Measurements from ENCODE around the gene CYTH2. TPM values are rescaled to one million over a fixed set of nuclear protein-coding genes. Genes with fewer than 3 reads are reported as not detected.

CYTH2 gene
- polyA plus RNA-seq, 6 donors from 2014 or later: 10.0 to 29.9 (median 20.3) TPM

DNA sequence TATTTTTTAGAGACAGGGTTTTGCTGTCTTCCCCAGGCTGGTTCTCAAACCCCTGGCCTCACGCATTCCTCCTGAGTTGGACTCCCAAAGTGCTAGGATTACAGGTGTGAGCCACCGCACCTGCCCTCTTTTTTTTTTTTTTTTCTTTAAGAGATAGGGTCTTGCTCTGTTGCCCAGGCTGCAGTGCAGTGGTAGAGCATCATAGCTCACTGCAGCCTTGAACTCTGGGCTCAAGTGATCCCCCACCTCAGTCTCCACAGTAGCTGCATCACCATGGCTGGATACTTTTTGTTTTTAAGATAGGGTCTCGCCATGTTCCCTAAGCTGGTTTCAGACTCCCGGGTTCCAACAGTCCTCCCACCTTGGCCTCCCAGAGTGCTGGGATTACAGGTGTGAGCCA, 12.3 kb upstream of the CYTH2 start:
- Mint-ChIP-seq H3K36me3 (peaks cover 5 to 9% of the 10 kb centered on the region in 2 donors), H3K27me3 (no peaks in the 10 kb centered on the region), H3K27ac (no peak overlapping the region), H3K4me3 (no peak overlapping the region), H3K4me1 (peaks cover 11 to 25% (median 16%) of the 10 kb centered on the region in 3 donors), H3K9me3 (no peaks in the 10 kb centered on the region)
- ATAC-seq (ENCODE audit: low read depth in 2 of 2) (no peak), DNase-seq (no peak)

DNA sequence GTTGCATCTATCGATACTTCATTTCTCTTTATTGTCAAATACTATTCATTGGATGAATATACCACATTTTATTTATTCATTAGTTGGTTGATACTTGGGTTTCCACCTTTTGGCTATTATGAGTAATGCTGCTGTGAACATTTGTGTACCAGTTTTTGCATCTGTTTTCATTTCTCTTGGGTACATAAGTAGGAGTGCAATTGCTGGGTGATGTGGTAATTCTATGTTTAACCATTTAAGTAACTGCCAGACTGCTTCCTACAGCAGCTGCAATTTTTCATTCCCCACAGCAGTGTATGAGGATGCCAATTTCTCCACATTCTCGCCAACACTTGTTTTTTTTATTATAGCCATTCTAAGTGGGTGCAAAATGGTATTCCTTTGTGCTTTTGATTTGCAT, 11.2 kb upstream of the CYTH2 start:
- ATAC-seq (ENCODE audit: low read depth in 2 of 2) (no peak), DNase-seq (no peak)
- Mint-ChIP-seq H3K9me3 (no peaks in the 10 kb centered on the region), H3K36me3 (peaks cover 5 to 9% of the 10 kb centered on the region in 2 donors), H3K4me1 (peaks cover 11 to 20% (median 16%) of the 10 kb centered on the region in 3 donors), H3K27me3 (no peaks in the 10 kb centered on the region), H3K27ac (no peak overlapping the region), H3K4me3 (no peak overlapping the region)

DNA sequence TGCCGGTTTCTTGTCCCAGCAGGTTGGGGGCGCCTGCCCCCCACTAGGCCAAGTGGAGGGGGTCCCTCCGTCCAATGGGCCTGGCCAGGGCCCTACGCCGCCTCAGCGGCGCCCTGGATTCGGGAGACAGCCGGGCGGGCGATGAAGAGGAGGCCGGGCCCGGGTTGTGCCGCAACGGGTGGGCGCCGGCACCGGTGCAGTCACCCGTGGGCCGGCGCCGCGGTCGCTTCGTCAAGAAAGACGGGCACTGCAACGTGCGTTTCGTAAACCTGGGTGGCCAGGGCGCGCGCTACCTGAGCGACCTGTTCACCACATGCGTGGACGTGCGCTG, 7.6 kb upstream of the CYTH2 start:
- no peak overlapping the region for H3K27ac Mint-ChIP-seq
- H3K27me3 Mint-ChIP-seq: no peaks in the 10 kb centered on the region
- no peaks in the 10 kb centered on the region for H3K9me3 Mint-ChIP-seq
- no peaks in the 10 kb centered on the region for H3K36me3 Mint-ChIP-seq
- DNase-seq: no peak
- no peak for ATAC-seq (ENCODE audit: low read depth in 2 of 2)
- peaks cover 4 to 5% (median 5%) of the 10 kb centered on the region in 3 donors for H3K4me1 Mint-ChIP-seq
- no peak overlapping the region for H3K4me3 Mint-ChIP-seq

GRCh38 chr19:48461982-48462655, 7.0 kb upstream of the CYTH2 start:
- Mint-ChIP-seq H3K4me1 (peaks cover 3 to 5% (median 5%) of the 10 kb centered on the region in 3 donors), H3K4me3 (no peak overlapping the region), H3K27ac (no peak overlapping the region), H3K36me3 (no peaks in the 10 kb centered on the region), H3K27me3 (no peaks in the 10 kb centered on the region), H3K9me3 (no peaks in the 10 kb centered on the region)
- DNase-seq (no peak), ATAC-seq (ENCODE audit: low read depth in 2 of 2) (no peak)

DNA sequence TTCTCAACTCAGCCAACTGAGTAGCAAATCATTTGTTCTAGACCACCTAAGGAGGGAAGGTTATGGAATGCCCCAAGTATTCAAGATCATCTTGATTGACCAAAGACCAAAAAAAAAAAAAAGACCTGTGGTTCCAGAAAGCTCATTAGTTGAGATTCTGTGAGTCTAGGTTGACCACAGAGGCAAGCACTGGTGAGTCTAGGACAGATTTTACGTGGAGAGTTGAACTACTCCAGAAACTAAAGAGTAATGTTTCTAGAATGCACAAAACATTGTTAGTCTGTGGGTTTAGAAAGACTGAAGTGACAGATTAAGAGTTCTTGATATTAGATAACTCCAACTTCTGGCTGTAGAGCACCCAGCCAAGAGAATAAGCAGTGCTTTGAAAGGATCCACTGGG, 4.0 kb upstream of the CYTH2 start:
- ATAC-seq (ENCODE audit: low read depth in 2 of 2) (no peak), DNase-seq (no peak)
- Mint-ChIP-seq H3K27me3 (no peaks in the 10 kb centered on the region), H3K36me3 (no peaks in the 10 kb centered on the region), H3K4me3 (no peak overlapping the region), H3K27ac (peak overlapping the region in 1 of 6 donors; percentile 39), H3K9me3 (no peaks in the 10 kb centered on the region), H3K4me1 (peaks cover 13 to 21% (median 19%) of the 10 kb centered on the region in 3 donors)

DNA sequence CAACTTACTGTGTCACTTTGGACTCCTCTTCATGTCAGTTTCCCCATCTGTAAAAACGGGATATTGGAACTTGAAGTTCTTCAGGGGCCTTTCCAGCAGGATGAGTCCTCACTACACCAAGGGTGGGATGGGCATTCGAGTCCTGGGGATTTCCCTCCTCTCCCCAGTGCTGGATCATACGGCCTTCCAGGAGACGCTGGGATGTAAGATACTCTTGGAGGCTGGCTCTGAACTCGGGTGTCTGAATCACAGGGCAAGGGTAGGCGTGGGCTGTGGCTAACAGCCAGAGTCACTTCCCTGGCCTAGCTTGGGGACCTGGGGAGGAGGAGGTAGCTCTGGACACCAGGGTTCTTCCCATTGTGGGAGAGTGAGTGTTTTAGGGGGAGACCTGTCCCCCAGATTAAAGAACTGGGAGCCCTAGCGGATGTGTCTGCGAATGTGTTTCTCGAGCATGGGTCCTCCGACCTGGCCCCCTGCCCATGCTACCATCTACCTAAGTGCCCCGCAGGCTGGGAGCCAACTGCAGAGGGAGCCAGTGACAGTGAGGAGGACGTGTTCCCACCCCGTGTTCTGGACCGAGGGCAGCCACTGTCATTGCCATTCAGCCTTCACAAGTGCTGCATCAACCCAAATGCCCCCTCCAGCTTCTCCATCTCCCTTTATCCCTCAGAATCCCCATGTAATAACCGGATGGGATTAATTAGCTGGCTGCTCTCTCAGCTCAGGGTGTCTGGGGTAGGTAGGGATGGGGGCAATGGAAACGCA, 2.4 kb upstream of the CYTH2 start:
- Mint-ChIP-seq H3K27ac (peak overlapping the region in 2 of 6 donors; percentile 18 to 23), H3K36me3 (peaks cover 0 to 8% of the 10 kb centered on the region in 2 donors)

DNA sequence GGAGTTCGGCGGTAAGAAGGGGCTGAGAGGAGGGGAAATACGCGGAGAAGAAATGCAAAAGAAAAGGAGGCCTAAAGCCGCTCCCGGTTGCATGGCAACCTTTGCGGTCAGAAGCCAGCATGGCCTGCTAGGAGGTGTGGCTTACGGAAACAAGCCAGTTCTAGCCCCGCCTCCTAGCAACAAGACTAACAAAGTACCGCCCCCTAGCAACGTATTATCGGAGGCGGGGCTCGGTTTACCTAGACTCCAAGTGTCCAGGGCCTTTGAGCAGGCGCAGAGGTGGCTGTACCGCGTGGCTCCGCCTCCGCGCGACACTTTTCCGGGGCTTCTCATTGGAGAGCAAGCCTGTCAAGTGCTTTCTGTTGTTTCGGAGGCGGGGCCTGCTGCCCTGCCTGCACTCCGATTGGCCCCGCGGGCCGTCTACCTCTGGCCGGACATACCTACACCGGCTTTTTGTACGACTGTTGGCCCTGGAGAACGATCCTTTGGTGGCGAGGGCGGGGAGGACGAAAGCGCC, 339 bp upstream of the CYTH2 start:
- peak overlapping the region; percentile 85 to 96 (median 94) for H3K4me3 Mint-ChIP-seq
- H3K9me3 Mint-ChIP-seq: no peaks in the 10 kb centered on the region
- DNase-seq: peak; percentile 100
- peak overlapping the region; percentile 56 to 98 (median 96) for H3K27ac Mint-ChIP-seq
- peak; percentile 86 to 89 for ATAC-seq (ENCODE audit: low read depth in 2 of 2)
- H3K36me3 Mint-ChIP-seq: peaks cover 0 to 8% of the 10 kb centered on the region in 2 donors
- no peaks in the 10 kb centered on the region for H3K27me3 Mint-ChIP-seq
- peaks cover 21 to 33% (median 32%) of the 10 kb centered on the region in 3 donors for H3K4me1 Mint-ChIP-seq

More for the DNA sequence above, 2.4 kb upstream of the CYTH2 start:
- ATAC-seq (ENCODE audit: low read depth in 2 of 2) (no peak), DNase-seq (no peak)
- Mint-ChIP-seq H3K27me3 (no peaks in the 10 kb centered on the region), H3K4me1 (peaks cover 17 to 33% (median 31%) of the 10 kb centered on the region in 3 donors), H3K9me3 (no peaks in the 10 kb centered on the region), H3K4me3 (peak overlapping the region in 5 of 8 donors; percentile 8 to 64 (median 29))

GRCh38 chr19:48469934-48470680, 938 bp downstream of the CYTH2 start:
- Mint-ChIP-seq H3K4me3 (peak overlapping the region; percentile 85 to 96 (median 94)), H3K36me3 (peaks cover 4 to 16% of the 10 kb centered on the region in 2 donors), H3K9me3 (no peaks in the 10 kb centered on the region), H3K27me3 (no peaks in the 10 kb centered on the region), H3K27ac (peak overlapping the region in 4 of 6 donors; percentile 77 to 86 (median 83)), H3K4me1 (peaks cover 18 to 33% (median 28%) of the 10 kb centered on the region in 3 donors)
- ATAC-seq (ENCODE audit: low read depth in 2 of 2) (no peak), DNase-seq (no peak)

GRCh38 chr19:48470856-48471255, 1.7 kb downstream of the CYTH2 start:
- Mint-ChIP-seq H3K27ac (peak overlapping the region in 3 of 6 donors; percentile 34 to 57 (median 38)), H3K36me3 (peaks cover 4 to 16% of the 10 kb centered on the region in 2 donors), H3K4me1 (peaks cover 18 to 35% (median 28%) of the 10 kb centered on the region in 3 donors), H3K4me3 (peak overlapping the region; percentile 13 to 96 (median 82)), H3K9me3 (no peaks in the 10 kb centered on the region), H3K27me3 (no peaks in the 10 kb centered on the region)
- no peak for DNase-seq
- ATAC-seq (ENCODE audit: low read depth in 2 of 2): no peak

- H3K4me3 Mint-ChIP-seq: peak overlapping the region in 2 of 8 donors; percentile 39 to 88
These were observed 2.7 kb downstream of the CYTH2 start for GRCh38 chr19:48471836-48472235.

GRCh38 chr19:48473161-48473966, 4.2 kb downstream of the CYTH2 start:
- Mint-ChIP-seq H3K27me3 (no peaks in the 10 kb centered on the region), H3K9me3 (no peaks in the 10 kb centered on the region), H3K27ac (peak overlapping the region in 1 of 6 donors; percentile 38), H3K4me3 (peak overlapping the region in 1 of 8 donors; percentile 78), H3K4me1 (peaks cover 14 to 28% (median 20%) of the 10 kb centered on the region in 3 donors), H3K36me3 (peaks cover 4 to 16% of the 10 kb centered on the region in 2 donors)
- no peak for DNase-seq
- ATAC-seq (ENCODE audit: low read depth in 2 of 2): no peak

More at GRCh38 chr19:48471836-48472235, 2.7 kb downstream of the CYTH2 start:
- ATAC-seq (ENCODE audit: low read depth in 2 of 2): no peak
- DNase-seq: no peak
- no peak overlapping the region for H3K27ac Mint-ChIP-seq
- no peaks in the 10 kb centered on the region for H3K27me3 Mint-ChIP-seq
- H3K36me3 Mint-ChIP-seq: peaks cover 4 to 16% of the 10 kb centered on the region in 2 donors
- peaks cover 18 to 35% (median 28%) of the 10 kb centered on the region in 3 donors for H3K4me1 Mint-ChIP-seq
- no peaks in the 10 kb centered on the region for H3K9me3 Mint-ChIP-seq

GRCh38 chr19:48474084-48474592, 5.0 kb downstream of the CYTH2 start:
- DNase-seq (no peak), ATAC-seq (ENCODE audit: low read depth in 2 of 2) (no peak)
- Mint-ChIP-seq H3K4me1 (peaks cover 14 to 21% (median 18%) of the 10 kb centered on the region in 3 donors), H3K27me3 (no peaks in the 10 kb centered on the region), H3K36me3 (peaks cover 4 to 16% of the 10 kb centered on the region in 2 donors), H3K27ac (peak overlapping the region in 1 of 6 donors; percentile 37), H3K4me3 (peak overlapping the region in 1 of 8 donors; percentile 42), H3K9me3 (no peaks in the 10 kb centered on the region)

Data from naive B cell (primary cell).